Lung (tissue), 12 donors: Measurements from ENCODE around the gene ABCC4. TPM values are rescaled to one million over a fixed set of nuclear protein-coding genes. Genes with fewer than 3 reads are reported as not detected.

Experiments used
- ATAC-seq: fragments of 200-7000 bp; cut with Tn5 transposase; one replicate; pipeline ENCODE4 v1.9.1; 2020; ENCODE audit warnings: moderate number of reproducible peaks; ENCODE audit not compliant: insufficient read depth, low FRiP score
- DNase-seq, 3 donors: peaks; one replicate each; pipeline ENCODE4 v3.0.0-alpha.2; 2013 to 2017
- H3K27ac ChIP-seq, 2 donors: one replicate each; pipeline ENCODE4 v1.5.1; 2013; ENCODE audit warnings: mild to moderate bottlenecking in 2 of 2, moderate library complexity in 2 of 2, control low read depth in 1 of 2, inconsistent platforms in 1 of 2, low read depth in 1 of 2, low read length in 1 of 2
- H3K27me3 ChIP-seq, 3 donors: one replicate each; pipeline ENCODE4 v1.5.1; 2013; ENCODE audit warnings: low read length in 2 of 3; ENCODE audit not compliant: control insufficient read depth in 3 of 3, insufficient read depth in 3 of 3
- H3K36me3 ChIP-seq, 4 donors: one replicate each; pipeline ENCODE4 v1.5.1; 2013; ENCODE audit warnings: low read length in 4 of 4, mild to moderate bottlenecking in 1 of 4, moderate library complexity in 1 of 4; ENCODE audit not compliant: control insufficient read depth in 4 of 4, insufficient read depth in 4 of 4
- H3K4me1 ChIP-seq, 5 donors: one replicate each; pipeline ENCODE4 v1.5.1; 2013; ENCODE audit warnings: low read length in 5 of 5, mild to moderate bottlenecking in 2 of 5, moderate library complexity in 1 of 5; ENCODE audit not compliant: control insufficient read depth in 5 of 5, insufficient read depth in 5 of 5
- H3K4me3 ChIP-seq: one replicate; pipeline ENCODE4 v1.5.1; 2013; ENCODE audit warnings: mild to moderate bottlenecking, control low read depth, moderate library complexity
- H3K9ac ChIP-seq, 2 donors: one replicate each; pipeline ENCODE4 v1.5.1; 2013; ENCODE audit warnings: low read length in 2 of 2, control low read depth in 1 of 2; ENCODE audit not compliant: insufficient read depth in 1 of 2
- H3K9me3 ChIP-seq, 4 donors: one replicate each; pipeline ENCODE4 v1.5.1; 2013; ENCODE audit warnings: low read length in 3 of 4, mild to moderate bottlenecking in 1 of 4, moderate library complexity in 1 of 4; ENCODE audit not compliant: control insufficient read depth in 4 of 4, insufficient read depth in 3 of 4
- CTCF ChIP-seq: IDR thresholded peaks from 2 replicates; pipeline ENCODE4 v1.5.1; 2012; ENCODE audit warnings: mild to moderate bottlenecking; ENCODE audit errors: control extremely low read depth, extremely low read depth
- WGBS, 2 donors: extraction: QIAGEN DNeasy Blood & Tissue Kit; methylation state at CpG; one replicate each; pipeline ENCODE4 v1.1.7; 2013; 5-methylcytosine and 5-hydroxymethylcytosine counted together
- polyA plus RNA-seq, 2 donors: library from polyadenylated mRNA; stranded (reverse); fragments of 200-250 nt; gene quantifications; one replicate each; pipeline ENCODE4 v1.2.1, GENCODE V29; 2013
- total RNA-seq, 2 donors: library from RNA; depleted of rRNA in 1 of 2; stranded (reverse); fragments of >200 nt in 1 of 2; gene quantifications; one replicate each; pipeline ENCODE4 v1.2.1, GENCODE V29; 2014 to 2021
- donor health status: control.
- donor health status: control.
- donor health status: Bipolar disorder and iron deficiency.
- donor health status: healthy.
- donor health status: DM: yes; HTN: yes; CAD: no.

ABCC4 gene
- total and polyA plus RNA-seq, 4 donors: 7.1 to 38.7 (median 20.6) TPM

GRCh38 chr13:95030821-95031343 lies 270.4 kb downstream of the ABCC4 start:
- WGBS, 2 donors: 86 to 87% methylated on average over 4 of the region's 4 CpGs
- H3K9ac ChIP-seq: no peak overlapping the region
- no peaks in the 10 kb centered on the region for H3K4me1 ChIP-seq
- no peak overlapping the region for H3K27ac ChIP-seq
- no peaks in the 10 kb centered on the region for H3K27me3 ChIP-seq
- peaks cover 0 to 5% (median 2%) of the 10 kb centered on the region in 4 donors for H3K36me3 ChIP-seq
- ATAC-seq (no peak), DNase-seq (no peak)
- H3K4me3 ChIP-seq: no peak overlapping the region
- no peak for TF ChIP-seq CTCF
- no peaks in the 10 kb centered on the region for H3K9me3 ChIP-seq

GRCh38 chr13:95027638-95028037 lies 273.6 kb downstream of the ABCC4 start:
- no peak for TF ChIP-seq CTCF
- H3K36me3 ChIP-seq: peaks cover 0 to 5% (median 0%) of the 10 kb centered on the region in 4 donors
- H3K27me3 ChIP-seq: no peaks in the 10 kb centered on the region
- H3K9me3 ChIP-seq: no peaks in the 10 kb centered on the region
- no peak overlapping the region for H3K27ac ChIP-seq
- H3K4me1 ChIP-seq: no peaks in the 10 kb centered on the region
- H3K9ac ChIP-seq: no peak overlapping the region
- 94 to 97% methylated on average over 3 of the region's 3 CpGs for WGBS, 2 donors
- ATAC-seq (no peak), DNase-seq (no peak)
- no peak overlapping the region for H3K4me3 ChIP-seq

GRCh38 chr13:95025116-95025515 lies 276.1 kb downstream of the ABCC4 start:
- Histone ChIP-seq H3K27me3 (no peaks in the 10 kb centered on the region), H3K9ac (no peak overlapping the region), H3K36me3 (peaks cover 0 to 2% (median 0%) of the 10 kb centered on the region in 4 donors), H3K4me3 (no peak overlapping the region), H3K9me3 (no peaks in the 10 kb centered on the region), H3K27ac (no peak overlapping the region), H3K4me1 (no peaks in the 10 kb centered on the region)
- no peak for TF ChIP-seq CTCF
- no peak for DNase-seq
- ATAC-seq: no peak
- 100% methylated on average over 1 of the region's 1 CpG; no CpG with 5 or more reads in 1 of the 2 donors for WGBS, 2 donors

- DNase-seq: no peak
- H3K27me3 ChIP-seq: no peaks in the 10 kb centered on the region
- ATAC-seq: no peak
- H3K9me3 ChIP-seq: no peaks in the 10 kb centered on the region
- no peak overlapping the region for H3K9ac ChIP-seq
- no peaks in the 10 kb centered on the region for H3K36me3 ChIP-seq
- H3K4me3 ChIP-seq: no peak overlapping the region
- TF ChIP-seq CTCF: no peak
- no peaks in the 10 kb centered on the region for H3K4me1 ChIP-seq
- no peak overlapping the region for H3K27ac ChIP-seq
- 94 to 95% methylated on average over 4 of the region's 4 CpGs for WGBS, 2 donors
Measured at GRCh38 chr13:95023405-95023804, 277.8 kb downstream of the ABCC4 start.
